Measurements from ENCODE around the gene GRK5.

DNA sequence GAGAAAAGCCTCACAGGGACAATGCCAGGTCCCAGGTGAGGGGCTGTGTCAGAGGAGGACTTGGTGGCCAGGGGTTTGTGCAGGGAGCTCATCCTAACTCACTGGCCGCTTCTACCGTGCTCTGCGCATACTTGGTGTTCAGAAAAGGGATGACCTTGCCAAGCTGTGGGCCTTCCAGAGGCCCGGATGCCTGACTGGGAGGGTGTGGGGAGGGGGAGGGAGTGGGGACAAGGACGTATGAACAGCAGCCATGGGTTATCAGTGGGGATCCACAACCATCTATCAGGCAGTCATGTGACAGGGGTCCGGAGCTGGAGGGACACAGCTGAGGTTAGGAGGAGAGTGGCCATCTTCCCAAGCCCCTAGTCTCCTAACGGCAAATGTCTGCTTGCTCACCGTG, 48.0 kb upstream of the GRK5 start:
- TF ChIP-seq MYC (IDR thresholded peaks at IDR 0.05; ENCODE audit: low read depth, low read length), result no peak
- no peak for TF ChIP-seq POLR2A (IDR thresholded peaks at IDR 0.05; ENCODE audit: extremely low read depth, insufficient read length)
- TF ChIP-seq, protein P1, sequence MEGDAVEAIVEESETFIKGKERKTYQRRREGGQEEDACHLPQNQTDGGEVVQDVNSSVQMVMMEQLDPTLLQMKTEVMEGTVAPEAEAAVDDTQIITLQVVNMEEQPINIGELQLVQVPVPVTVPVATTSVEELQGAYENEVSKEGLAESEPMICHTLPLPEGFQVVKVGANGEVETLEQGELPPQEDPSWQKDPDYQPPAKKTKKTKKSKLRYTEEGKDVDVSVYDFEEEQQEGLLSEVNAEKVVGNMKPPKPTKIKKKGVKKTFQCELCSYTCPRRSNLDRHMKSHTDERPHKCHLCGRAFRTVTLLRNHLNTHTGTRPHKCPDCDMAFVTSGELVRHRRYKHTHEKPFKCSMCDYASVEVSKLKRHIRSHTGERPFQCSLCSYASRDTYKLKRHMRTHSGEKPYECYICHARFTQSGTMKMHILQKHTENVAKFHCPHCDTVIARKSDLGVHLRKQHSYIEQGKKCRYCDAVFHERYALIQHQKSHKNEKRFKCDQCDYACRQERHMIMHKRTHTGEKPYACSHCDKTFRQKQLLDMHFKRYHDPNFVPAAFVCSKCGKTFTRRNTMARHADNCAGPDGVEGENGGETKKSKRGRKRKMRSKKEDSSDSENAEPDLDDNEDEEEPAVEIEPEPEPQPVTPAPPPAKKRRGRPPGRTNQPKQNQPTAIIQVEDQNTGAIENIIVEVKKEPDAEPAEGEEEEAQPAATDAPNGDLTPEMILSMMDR (IDR thresholded peaks at IDR 0.05; ENCODE audit: low read depth, low read length), result no peak
- TF ChIP-seq, protein P2, sequence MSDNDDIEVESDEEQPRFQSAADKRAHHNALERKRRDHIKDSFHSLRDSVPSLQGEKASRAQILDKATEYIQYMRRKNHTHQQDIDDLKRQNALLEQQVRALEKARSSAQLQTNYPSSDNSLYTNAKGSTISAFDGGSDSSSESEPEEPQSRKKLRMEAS (IDR thresholded peaks at IDR 0.05; ENCODE audit: low read depth, low read length), result no peak
